NCI-H2171 (cell line): ENCODE results near the gene ILKAP.

Experiments used
- DNase-seq: peaks from one replicate; lab custom pipeline; 2025; lab: John Stamatoyannopoulos, UW

Gene ILKAP

DNA sequence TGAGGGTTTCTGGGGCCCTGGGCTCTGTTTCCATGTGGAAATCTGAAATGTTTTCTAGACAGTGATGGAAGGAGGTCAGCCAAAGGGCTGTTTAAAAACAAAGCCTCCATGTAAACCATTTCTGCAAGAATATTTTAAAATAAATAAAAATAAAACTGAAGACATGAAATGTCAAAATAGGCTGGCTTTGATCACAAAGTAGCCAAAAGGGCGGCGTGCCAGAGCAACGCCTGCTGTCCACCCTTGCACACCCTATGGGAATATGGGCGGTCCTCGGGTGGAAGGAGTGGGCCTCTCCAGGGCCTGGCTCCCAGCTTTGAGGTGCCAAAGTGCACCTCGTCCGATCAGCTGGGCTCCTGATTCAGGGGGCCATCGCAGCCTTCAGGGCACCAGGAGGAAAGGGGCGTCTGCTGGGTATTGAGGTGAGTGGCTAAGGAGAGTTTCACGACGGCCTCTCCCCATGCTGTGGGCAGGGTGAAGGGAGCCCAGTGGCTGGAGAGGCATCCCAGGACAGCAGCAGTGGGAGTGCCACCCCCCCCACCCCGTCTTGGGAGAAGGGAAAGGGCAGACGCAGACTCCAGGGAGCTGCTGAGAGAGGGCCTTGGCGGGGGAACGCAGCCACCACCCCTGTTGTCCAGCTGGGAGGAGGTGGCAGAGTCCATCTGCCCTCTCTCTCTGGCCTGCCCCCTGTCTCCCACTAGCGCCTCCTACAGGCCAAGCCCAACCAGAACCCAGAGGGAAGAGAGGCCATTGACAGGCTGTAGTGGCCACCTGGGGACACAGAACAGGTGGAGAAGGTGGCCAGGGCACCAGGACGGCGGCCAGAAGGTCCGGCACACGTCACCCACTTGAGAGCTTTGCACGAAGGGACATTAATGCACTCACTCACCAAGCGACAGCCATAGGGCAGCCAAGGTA is 50.5 kb downstream of the ILKAP start:
- no peak for DNase-seq

DNA sequence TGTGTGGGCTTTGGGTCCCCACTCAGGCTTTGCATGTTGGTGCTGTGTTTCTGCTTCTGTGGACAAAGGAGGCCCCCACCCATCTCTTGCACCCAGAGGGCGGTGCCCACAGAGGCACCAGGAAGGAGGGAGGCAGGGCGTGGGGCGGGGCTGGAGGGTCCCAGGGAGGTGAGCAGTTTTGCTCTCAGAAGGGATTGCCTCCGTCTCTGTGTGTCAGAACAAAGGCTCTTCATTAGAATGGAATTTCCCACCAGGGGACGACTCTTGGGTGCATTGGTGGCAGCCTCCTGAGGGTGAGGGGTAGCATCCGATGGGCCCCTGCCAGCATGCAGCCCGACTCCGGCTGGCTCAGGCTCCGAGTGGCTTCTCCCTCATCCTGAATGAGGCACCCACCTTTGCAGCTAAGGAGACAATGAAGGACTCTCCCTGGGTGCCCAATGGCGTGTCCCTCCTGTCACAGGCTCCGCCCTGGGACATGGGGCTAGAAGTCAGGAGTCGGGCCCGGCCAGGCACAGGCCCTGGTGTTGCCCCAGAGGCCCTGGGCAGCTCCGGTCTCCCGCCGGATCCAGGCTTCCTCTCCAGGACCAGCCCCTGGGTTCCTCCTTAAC is 51.8 kb downstream of the ILKAP start:
- DNase-seq: no peak

DNA sequence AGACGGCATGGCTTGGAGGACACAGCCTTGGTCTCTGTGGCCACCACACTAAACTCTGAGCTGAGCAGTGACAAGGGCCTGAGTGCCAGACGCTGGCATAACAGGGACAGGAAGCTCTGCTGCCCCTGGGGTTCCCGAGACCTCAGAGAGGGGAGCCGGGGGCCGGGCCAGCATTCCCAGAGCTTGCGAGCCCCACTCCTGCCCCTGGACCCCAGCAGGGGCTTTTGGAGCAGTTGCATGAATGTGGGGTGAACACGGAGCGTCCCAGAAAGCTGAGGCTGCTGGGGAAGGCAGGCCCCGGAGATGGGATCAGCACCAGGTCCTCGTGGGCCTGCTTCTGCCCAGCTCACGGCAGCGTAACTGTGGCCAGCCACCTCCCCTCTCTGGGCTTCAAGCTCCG is 52.3 kb downstream of the ILKAP start:
- no peak for DNase-seq

DNA sequence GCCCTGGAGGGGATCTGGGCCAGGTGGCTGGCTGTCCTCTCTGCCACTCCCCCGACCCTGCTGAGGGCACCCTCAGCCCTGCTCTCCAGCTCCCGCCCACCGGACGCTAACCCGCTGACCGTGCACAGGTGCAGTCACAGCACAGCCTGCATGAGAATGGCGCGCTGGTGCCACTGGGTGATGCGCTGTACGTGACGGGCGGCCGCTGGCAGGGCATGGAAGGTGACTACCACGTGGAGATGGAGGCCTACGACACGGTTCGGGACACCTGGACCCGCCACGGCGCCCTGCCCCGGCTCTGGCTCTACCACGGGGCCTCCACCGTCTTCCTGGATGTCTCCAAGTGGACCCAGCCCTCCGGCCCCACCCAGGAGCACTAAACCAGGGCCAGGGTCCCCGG is 52.8 kb downstream of the ILKAP start:
- no peak for DNase-seq

DNA sequence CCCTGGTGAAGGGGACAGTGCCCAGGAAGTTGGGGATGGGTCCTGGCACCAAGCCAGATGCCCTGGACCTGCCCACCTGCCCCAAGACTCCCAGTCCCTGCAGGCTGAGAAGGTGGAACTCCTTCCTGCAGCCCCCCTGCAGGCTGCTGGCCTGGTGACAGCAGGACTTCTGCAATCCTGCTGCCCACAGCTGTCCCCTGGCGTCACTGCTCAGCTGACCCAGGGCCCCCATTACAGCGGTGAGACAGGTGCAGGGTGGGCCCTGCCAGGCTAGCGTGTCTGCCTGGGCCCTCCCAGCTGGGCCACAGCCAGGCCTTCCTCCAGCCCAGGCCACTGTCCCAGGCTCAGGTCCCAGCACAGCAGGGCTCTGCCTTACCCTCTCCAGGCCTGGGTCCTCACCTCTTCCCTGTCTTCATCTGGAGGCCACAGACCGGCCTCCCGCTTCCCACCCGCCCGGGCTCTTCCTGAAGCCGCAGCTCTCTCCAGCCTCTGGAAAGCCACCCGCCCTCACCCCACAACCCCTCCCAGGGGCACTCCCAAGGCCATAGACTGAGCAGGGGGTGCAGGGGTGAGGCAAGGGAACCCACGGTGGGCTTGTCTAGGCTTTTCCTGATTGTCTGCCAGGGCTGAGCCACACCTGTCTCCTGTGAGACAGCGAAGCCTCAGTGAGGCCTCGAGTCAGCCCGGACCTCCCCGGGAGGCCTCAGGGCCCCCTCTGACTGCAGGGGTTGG is 53.5 kb downstream of the ILKAP start:
- DNase-seq: no peak

DNA sequence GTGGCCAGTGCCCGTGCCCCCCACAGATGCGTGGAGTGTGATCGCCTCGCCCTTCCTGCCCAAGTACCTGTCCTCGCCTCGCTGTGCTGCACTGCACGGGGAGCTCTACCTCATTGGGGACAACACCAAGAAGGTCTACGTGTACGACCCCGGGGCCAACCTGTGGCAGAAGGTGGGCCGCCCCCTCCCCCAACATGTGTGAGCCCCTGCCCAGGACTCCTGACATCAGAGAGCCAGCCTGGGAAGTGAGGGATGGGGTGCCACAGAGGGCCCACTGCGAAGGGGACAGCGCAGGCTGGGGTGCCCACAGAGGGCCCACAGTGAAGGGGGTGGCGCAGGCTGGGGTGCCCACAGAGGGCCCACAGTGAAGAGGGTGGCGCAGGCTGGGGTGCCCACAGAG is 54.5 kb downstream of the ILKAP start:
- no peak for DNase-seq

DNA sequence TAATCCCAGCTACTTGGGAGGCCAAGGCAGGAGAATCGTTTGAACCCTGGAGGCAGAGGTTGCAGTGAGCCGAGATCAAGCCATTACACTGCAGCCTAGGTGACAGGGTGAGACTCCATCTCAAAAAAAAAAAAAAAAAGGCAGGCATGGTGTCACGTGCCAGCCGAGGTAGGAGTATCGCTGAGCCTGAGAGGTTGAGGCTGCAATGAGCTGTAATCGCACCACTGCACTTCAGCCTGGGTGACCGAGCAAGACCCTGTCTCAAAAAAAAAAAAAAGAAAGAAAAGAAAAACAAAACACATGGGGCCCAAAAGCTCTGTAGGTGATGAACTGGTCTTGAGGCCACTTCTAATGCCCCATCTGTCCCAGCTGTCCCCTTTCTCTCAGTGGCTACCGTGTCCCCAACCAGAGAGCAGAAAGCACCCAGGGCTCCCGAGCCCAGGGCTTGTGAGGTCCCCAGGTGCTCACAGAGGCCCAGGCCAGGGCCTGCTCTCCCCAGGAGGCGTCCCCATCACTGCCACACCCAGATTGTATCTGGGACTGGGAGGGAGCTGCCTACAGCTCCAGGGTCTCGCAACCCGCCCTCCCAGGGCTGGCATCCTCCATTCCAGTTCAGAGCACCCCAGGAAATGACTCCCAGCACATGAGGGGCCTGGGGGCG is 56.5 kb downstream of the ILKAP start:
- no peak for DNase-seq

DNA sequence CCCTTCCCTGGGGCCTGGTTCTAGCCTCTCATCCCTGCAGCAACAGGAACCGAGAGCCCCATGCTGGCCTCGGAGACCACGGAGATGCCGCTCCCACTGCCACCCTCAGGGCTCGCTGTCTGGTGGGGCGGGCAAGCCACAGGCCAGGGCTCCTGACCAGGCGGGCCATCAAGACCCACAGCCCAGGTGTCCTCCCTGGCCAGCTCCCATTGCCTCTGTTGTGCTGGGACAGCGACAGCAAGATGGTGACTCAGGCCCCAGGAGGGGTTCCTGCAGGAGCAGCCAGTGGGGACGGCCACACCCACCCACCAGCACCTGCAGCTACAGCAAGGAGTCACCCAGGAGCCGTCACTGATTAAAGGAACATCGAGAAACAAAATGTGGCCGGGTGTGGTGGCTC is 57.6 kb downstream of the ILKAP start:
- no peak for DNase-seq

DNA sequence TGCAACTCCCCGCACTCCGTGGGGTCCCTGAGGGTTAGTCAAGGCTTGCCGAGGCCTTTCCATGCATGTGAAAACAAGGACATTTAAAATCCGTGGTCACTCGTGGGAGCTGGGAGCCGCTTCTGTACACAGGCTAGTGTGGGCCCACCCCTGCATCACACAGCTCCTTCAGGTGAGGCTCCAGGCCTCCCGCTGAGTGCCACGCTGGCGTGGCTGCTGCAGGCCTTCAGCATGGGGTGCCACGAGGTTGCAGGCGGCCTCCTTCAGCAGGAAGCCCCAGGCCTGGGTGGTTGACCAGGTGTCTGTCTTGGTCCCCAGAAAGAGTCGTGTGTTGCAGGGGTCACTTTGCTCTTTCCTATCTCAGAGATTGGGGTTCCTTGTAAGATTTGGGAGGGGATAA is 58.4 kb downstream of the ILKAP start:
- no peak for DNase-seq

DNA sequence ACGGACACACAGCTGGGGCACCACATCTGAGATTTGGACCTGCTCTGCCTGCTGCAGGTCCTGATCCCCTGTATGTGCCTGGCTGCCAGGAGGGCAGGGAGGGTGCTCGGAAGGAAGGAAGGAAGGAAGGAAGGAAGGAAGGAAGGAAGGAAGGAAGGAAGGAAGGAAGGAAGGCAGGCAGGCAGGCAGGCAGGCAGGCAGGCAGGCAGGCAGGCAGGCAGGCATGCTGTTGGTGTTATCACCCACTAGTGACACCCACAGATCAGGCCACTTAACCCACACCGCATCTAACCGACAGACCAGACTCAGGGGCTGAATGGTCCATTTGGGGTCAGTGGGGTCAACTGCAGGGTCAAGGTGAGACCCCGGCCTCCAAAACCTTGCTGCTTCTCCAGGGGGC is 59.2 kb downstream of the ILKAP start:
- DNase-seq: no peak

DNA sequence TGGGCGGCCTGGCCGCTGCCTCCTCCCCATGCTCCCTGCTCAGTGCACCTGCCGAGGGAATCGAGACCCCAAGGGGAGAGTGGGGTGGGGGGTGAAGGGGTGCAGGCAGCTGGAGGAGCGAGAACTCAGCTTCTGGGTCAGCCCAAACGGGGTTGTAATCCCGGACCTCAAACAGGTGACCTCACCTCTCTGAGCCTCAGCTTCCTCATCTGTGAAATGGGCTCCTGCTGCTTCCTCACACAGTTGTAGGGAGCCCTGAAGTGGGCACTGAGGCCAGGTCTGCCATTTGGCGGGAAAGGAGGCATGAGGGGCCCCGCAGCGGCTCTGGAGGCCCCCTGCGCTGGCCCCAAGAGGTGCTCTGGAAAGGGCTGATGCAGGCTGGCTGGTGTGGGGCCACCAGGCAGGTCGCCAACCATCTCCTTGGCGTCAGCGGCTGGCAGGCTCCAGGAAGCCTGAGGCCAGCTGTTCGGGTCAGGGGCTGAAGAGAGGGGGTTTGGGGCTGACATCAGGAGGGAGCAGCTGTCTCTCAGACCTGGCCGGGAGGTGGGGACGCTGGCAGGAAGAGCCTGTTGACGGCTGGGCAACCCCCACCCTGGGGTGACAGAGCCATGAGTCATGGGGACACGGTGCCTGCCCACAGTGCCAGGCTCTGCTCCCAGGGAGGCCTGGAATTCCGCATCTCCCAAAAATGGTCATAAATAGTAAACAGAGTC is 60.1 kb downstream of the ILKAP start:
- DNase-seq: no peak

DNA sequence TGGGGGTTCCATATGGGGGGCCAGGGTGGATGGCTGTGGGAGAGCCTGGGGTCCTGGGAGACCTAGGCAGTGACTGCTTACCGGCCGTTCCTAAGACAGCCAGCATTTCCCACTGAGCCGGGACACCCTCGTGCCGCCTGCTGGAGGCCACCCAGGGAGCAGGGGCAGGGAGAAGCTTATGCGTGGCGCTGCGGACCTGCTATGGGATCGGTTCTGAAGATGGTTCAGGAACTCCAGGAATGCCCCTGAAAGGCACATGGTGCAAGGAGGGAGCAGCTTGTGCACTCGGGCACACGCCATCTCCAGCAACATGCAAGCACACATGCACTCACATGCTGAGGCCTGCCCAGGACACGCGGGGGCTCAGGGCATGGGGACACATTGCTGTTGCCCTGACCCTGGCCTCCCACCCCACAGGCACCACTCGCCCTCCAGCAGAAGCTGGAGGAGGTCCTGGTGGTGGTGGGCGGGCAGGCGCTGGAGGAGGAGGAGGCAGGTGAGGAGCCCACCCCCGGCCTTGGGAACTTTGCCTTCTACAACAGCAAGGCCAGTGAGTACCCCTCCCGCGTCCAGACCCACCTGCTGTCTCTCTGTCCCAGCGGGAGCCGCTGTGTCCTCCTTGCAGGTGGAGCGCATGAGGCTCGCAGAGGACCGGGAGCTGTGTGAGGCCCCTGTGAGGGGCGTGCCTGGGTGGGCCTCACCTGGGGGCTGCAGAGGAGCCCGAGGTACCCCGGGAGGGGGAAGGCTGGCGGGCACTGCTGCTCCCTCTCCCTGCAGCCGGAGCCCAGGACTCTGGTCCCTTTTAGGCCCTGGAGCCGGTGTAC is 60.9 kb downstream of the ILKAP start:
- no peak for DNase-seq

DNA sequence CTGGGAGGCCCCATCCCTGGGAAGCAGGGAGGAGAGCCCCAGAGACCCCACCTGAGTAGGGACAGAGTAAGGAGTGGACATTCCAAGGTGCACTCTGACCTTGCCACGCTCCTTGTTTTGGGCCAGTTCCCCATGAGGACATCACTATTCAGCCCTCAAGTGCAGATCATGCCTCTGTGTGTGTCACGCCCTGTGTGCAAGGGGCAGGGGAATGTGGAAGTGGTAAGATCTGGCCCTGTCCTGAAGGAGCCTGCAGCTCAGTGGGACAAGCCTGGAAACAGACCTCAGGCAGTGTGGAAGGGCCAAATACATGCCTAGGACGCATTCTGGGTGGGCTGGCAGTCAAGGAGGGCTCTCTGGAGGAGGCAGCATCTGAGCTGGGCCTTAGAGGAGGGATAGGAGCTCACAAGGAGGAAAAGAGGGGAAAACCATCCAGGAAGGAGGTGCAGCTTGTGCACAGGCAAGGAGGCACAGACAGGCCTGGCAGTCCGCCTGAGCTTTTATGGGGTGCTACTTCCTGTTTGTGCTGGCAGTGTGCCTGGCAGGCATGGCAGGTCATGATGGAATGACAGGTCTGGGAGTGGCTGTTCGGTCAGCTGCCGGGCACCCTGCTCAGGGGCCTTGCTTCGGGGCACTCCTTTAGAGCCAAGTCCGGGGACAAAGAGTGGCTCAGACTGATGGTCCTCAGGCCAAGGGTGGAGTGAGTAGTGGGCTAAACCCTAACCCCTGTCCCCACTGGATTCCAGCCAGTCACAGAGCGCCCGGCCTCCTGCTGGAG is 61.8 kb downstream of the ILKAP start:
- DNase-seq: no peak

DNA sequence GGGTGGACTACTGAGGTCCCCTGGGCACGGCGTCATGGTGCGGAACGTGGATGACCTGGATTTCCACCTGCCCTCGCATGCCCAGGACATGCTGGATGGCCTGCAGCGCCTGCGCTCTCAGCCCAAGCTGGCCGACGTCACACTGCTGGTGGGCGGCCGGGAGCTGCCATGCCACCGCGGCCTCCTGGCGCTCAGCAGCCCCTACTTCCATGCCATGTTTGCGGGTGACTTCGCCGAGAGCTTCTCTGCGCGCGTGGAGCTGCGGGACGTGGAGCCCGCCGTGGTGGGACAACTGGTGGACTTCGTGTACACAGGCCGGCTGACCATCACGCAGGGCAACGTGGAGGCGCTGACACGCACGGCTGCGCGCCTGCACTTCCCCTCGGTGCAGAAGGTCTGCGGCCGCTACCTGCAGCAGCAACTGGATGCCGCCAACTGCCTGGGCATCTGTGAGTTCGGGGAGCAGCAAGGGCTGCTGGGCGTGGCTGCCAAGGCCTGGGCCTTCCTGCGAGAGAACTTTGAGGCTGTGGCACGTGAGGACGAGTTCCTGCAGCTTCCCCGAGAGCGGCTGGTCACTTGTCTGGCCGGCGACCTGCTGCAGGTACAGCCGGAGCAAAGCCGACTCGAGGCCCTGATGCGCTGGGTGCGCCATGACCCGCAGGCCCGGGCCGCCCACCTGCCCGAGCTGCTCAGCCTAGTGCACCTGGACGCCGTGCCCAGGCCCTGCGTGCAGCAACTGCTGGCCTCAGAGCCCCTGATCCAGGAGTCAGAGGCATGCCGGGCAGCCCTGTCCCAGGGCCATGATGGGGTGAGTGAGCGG is 62.6 kb downstream of the ILKAP start:
- no peak for DNase-seq

DNA sequence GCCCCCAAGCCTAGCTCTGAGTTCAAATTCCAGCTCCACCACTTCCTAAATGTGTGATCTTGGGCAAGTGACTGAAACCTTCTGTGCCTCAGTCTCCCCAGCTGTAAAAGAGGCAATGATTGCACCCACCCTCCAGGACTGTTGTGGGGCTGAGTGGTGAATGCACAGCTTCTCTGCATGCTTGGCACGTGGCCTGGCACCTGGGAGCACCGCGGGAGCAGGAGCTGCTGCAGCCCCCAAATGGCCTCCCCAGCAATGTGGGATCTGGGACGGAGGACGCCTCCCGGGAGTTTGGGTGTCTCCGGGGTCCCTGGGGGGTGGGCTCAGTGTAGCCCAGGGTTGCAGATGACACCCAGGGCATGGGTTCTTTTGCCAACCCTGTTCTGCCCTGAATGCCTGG is 63.5 kb downstream of the ILKAP start:
- DNase-seq: no peak

DNA sequence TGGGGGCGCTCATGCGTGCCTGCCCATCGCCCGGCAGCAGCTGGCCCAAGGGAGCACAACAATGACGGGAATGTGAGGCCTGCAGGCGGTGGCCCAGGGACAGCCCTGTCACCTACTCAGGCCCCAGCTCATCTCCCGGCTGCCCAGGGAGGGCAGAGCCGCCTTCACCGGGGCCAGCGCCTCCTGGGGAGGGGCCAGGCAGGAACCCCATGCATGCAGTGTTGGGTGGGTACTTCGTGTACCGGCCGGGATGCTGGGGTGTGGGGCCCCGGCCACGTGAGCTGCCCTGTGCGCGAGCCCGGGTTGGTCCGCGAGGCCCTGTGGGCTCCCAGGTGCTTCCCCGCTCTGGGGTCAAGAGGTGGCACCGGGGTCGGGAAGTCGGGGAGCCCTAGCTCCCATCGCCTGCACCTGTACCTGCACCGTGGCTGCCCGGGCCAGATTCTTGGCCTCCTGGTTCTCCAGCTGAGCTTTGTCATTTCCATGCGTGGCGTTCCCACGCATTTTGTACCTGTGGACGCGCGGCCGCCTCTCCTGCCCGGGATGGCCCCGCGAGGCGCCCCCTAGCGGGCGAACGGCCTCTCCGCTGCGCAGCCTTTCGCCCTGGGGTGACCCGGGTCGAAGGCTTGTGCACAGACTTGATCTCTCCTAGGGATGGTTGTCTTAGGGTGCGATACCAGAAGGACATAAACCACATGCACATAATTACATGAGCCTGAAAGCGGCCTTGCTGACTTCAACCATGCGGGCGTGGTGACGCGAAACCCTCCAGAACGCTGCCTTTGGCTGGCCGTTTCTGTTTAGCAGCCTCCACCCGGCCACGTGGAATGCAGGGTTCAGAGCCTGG is 64.1 kb downstream of the ILKAP start:
- DNase-seq: no peak

DNA sequence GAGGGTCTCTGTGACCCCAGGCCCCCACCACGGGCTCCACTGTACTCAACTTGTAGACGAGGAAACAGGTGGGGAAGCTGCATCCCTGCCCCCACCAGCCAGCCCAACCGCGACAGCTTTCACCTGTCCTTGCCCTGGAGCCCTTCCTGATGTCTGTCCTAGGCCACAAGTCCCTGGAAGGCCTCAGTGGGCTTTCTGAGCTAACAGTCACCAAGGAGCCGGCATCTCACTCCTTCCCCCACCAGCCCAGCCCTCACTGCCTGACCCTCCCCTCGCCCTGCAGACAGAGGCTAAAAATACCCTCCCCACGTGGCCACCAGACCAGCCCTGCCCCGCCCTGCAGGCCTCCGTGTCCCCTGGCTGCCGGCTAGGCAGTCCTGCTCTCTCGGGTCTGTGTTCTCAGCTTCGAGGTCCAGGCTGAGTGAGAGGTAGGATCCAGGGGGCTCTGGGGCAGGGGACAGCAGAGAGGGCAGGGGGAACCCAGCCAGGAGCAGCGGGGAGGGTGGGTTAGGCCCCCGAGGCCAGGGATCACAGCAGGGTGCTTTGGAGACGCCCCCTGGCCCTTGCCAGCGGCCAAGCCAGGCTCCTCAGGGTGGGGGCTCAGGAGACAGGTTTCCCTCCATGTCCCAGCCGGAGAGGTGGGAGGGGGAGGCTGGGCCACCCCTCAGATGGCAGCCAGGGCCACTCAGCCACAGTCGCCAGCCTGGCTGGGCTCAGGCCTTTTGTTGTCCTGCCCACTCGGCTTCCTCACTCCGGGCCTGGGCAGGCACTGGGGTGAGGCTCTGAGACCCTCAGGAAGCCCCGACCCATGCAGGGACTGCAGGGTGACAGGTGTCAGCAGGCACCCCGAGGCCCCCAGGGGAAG is 64.9 kb downstream of the ILKAP start, which contains the start of gene KLHL30:
Gene KLHL30, plus strand, starts transcription at position 338 of the 865 bp plus-strand sequence. CDS start 2,087 bp downstream, outside the sequence.
- DNase-seq: no peak
